Measurements from ENCODE around the gene ZNF367. TPM values are rescaled to one million over a fixed set of nuclear protein-coding genes. Genes with fewer than 3 reads are reported as not detected.

The ZNF367 gene
- total and polyA plus RNA-seq, 9 of the 15 experiments (the other 6 are each of a cell fraction or from before 2014, with no cell fraction given), result 2.7 to 14.4 (median 10.0) TPM

GRCh38 chr9:96417661-96418082, 498 bp downstream of the ZNF367 start (continued):
- TF ChIP-seq, protein P1, sequence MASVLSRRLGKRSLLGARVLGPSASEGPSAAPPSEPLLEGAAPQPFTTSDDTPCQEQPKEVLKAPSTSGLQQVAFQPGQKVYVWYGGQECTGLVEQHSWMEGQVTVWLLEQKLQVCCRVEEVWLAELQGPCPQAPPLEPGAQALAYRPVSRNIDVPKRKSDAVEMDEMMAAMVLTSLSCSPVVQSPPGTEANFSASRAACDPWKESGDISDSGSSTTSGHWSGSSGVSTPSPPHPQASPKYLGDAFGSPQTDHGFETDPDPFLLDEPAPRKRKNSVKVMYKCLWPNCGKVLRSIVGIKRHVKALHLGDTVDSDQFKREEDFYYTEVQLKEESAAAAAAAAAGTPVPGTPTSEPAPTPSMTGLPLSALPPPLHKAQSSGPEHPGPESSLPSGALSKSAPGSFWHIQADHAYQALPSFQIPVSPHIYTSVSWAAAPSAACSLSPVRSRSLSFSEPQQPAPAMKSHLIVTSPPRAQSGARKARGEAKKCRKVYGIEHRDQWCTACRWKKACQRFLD (CRISPR knock-in tag; IDR thresholded peaks at IDR 0.05), result 0 out of 2 replicates have a peak, but pooled peaks have one; percentile 63
- TF ChIP-seq, protein P2, sequence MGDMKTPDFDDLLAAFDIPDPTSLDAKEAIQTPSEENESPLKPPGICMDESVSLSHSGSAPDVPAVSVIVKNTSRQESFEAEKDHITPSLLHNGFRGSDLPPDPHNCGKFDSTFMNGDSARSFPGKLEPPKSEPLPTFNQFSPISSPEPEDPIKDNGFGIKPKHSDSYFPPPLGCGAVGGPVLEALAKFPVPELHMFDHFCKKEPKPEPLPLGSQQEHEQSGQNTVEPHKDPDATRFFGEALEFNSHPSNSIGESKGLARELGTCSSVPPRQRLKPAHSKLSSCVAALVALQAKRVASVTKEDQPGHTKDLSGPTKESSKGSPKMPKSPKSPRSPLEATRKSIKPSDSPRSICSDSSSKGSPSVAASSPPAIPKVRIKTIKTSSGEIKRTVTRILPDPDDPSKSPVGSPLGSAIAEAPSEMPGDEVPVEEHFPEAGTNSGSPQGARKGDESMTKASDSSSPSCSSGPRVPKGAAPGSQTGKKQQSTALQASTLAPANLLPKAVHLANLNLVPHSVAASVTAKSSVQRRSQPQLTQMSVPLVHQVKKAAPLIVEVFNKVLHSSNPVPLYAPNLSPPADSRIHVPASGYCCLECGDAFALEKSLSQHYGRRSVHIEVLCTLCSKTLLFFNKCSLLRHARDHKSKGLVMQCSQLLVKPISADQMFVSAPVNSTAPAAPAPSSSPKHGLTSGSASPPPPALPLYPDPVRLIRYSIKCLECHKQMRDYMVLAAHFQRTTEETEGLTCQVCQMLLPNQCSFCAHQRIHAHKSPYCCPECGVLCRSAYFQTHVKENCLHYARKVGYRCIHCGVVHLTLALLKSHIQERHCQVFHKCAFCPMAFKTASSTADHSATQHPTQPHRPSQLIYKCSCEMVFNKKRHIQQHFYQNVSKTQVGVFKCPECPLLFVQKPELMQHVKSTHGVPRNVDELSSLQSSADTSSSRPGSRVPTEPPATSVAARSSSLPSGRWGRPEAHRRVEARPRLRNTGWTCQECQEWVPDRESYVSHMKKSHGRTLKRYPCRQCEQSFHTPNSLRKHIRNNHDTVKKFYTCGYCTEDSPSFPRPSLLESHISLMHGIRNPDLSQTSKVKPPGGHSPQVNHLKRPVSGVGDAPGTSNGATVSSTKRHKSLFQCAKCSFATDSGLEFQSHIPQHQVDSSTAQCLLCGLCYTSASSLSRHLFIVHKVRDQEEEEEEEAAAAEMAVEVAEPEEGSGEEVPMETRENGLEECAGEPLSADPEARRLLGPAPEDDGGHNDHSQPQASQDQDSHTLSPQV (IDR thresholded peaks at IDR 0.05), result 0 out of 2 replicates have a peak, but pooled peaks have one; percentile 21
- TF ChIP-seq RREB1 (CRISPR knock-in tag; IDR thresholded peaks at IDR 0.05) (no peak), CHCHD3 (CRISPR knock-in tag; IDR thresholded peaks at IDR 0.05) (no peak), OTX1 (CRISPR knock-in tag; IDR thresholded peaks at IDR 0.05) (no peak), ZNF639 (CRISPR knock-in tag; conservative IDR thresholded peaks at IDR 0.05 in 1 of 2, IDR thresholded peaks at IDR 0.05 in 1 of 2) (peak in 1 of 2 experiments; percentile 92; a peak in 2 of 4 replicates), SRSF3 (IDR thresholded peaks at IDR 0.05; ENCODE audit: insufficient read depth, low read length) (peak; percentile 43; the same call in 1 of the 2 replicates), PHF8 (IDR thresholded peaks at IDR 0.05; ENCODE audit: borderline replicate concordance, low read length) (peak; percentile 24; the same call in 1 of the 2 replicates)

Data from K562 (cell line).